Measurements from ENCODE around the gene SLC4A7.

GRCh38 chr3:27451842-27452241 is 32.3 kb downstream of the SLC4A7 start:
- TF ChIP-seq CTCF (IDR thresholded peaks at IDR 0.05) (no peak), POLR2A (IDR thresholded peaks at IDR 0.05) (no peak), POLR2AphosphoS5 (IDR thresholded peaks at IDR 0.05) (no peak)
